Stimulated activated CD4-positive, alpha-beta T cell treated with anti-CD3 and anti-CD28 coated beads, Interleukin-2, amount 100 ng/mL, for 24 hours (primary cell): ENCODE measurements around the gene MED9.

ENCODE experiments used
- DNase-seq, 2 donors: peaks; one replicate each; pipeline ENCODE4 v3.0.0-alpha.2; 2020

MED9 gene

GRCh38 chr17:17492571-17492970 is 15.8 kb downstream of the MED9 start:
- DNase-seq: no peak

- DNase-seq: no peak
Observed at GRCh38 chr17:17493249-17493985, 16.6 kb downstream of the MED9 start.

- DNase-seq: no peak
Observed at GRCh38 chr17:17493986-17494466, 17.2 kb downstream of the MED9 start.

GRCh38 chr17:17494499-17494869 is 17.7 kb downstream of the MED9 start:
- no peak for DNase-seq

- peak in 1 of 2 donors; percentile 39 for DNase-seq
Observed at GRCh38 chr17:17494870-17495535, 18.2 kb downstream of the MED9 start.

GRCh38 chr17:17495536-17496188 is 18.9 kb downstream of the MED9 start:
- DNase-seq: peak; percentile 31 to 34

GRCh38 chr17:17496189-17497064 is 19.6 kb downstream of the MED9 start, which contains the start of gene RASD1:
Gene RASD1, minus strand, starts transcription at chr17:17496395. Its CDS starts 214 bp downstream, at chr17:17496181.
- DNase-seq: peak; percentile 79 to 86

- no peak for DNase-seq
Observed at GRCh38 chr17:17497065-17497844, 20.5 kb downstream of the MED9 start.

GRCh38 chr17:17497845-17498520 is 21.2 kb downstream of the MED9 start:
- DNase-seq: no peak

GRCh38 chr17:17498606-17499301 is 22.0 kb downstream of the MED9 start:
- no peak for DNase-seq

- DNase-seq: no peak
Observed at GRCh38 chr17:17499402-17500145, 22.8 kb downstream of the MED9 start.

GRCh38 chr17:17500999-17501605 is 24.3 kb downstream of the MED9 start:
- no peak for DNase-seq

GRCh38 chr17:17502741-17503565 is 26.2 kb downstream of the MED9 start:
- no peak for DNase-seq

GRCh38 chr17:17503566-17504130 is 26.8 kb downstream of the MED9 start:
- no peak for DNase-seq

GRCh38 chr17:17504341-17505140 is 27.7 kb downstream of the MED9 start:
- DNase-seq: no peak

- no peak for DNase-seq
Observed at GRCh38 chr17:17505151-17505550, 28.4 kb downstream of the MED9 start.

- DNase-seq: no peak
Observed at GRCh38 chr17:17505610-17506171, 28.9 kb downstream of the MED9 start.
